HepG2 (cell line): ENCODE measurements around the gene DBNDD2. TPM values are rescaled to one million over a fixed set of nuclear protein-coding genes. Genes with fewer than 3 reads are reported as not detected.

ENCODE experiments used
- ATAC-seq: fragments of 200-7000 bp; cut with Tn5 transposase; 3 replicates; pipeline ENCODE4 v1.9.1; 2020; ENCODE audit warnings: mild to moderate bottlenecking, moderate library complexity
- BruUV-seq: library from RNA; stranded (reverse); fragments of 400-500 nt; replicated peaks from 2 replicates; lab custom pipeline; 2021; lab: Mats Ljungman, UMichigan
- CTCF ChIA-PET: fragments of 300-600 bp; formaldehyde crosslinking; extraction: SDS; loops from one replicate; lab custom pipeline; 2021; ENCODE audit warnings: low total read pairs, inconsistent platforms, low intra/inter-chr PET ratio; lab: Yijun Ruan, JAX
- POLR2A ChIA-PET: fragments of 350-600 bp; sonication (Branson Sonifier 250); formaldehyde crosslinking; loops from one replicate; lab custom pipeline; 2020; ENCODE audit warnings: antibody characterized with exemption, inconsistent platforms; lab: Yijun Ruan, JAX
- DNase-seq: peaks from one replicate; pipeline ENCODE4 v3.0.0-alpha.2; 2015; ENCODE audit warnings: low spot score
- FAIRE-seq: peaks from 3 replicates; lab custom pipeline; 2011; peaks lifted over from hg19 to GRCh38; lab: Jason Lieb, UNC
- H2AFZ ChIP-seq: one replicate; pipeline ENCODE4 v1.6.1; 2011; ENCODE audit warnings: low read length, inconsistent platforms
- H3K27ac ChIP-seq: fragments of 300-600 bp; 3 replicates; pipeline ENCODE4 v1.8.0; 2011; ENCODE audit warnings: mixed run types, mild to moderate bottlenecking, mixed read lengths, low read length, inconsistent platforms; ENCODE audit not compliant: insufficient read depth; ENCODE audit errors: extremely low read length
- H3K27me3 ChIP-seq, 2 experiments: fragments of 200-600 bp in 1 of 2; 2 replicates in 1 of 2; 3 replicates in 1 of 2; pipeline versions ENCODE4 v1.6.0 to v1.8.0; 2011; ENCODE audit warnings: low read length in 2 of 2, mild to moderate bottlenecking in 2 of 2, moderate library complexity in 2 of 2, inconsistent platforms in 1 of 2; ENCODE audit not compliant: insufficient read depth in 2 of 2, control insufficient read depth in 1 of 2
- H3K36me3 ChIP-seq, 2 experiments: fragments of 200-600 bp in 1 of 2; replicated peaks in 1 of 2; 2 replicates in 1 of 2; 3 replicates in 1 of 2; pipeline versions ENCODE4 v1.5.1 to v1.8.0; 2011; ENCODE audit warnings: low read length in 2 of 2, inconsistent platforms in 1 of 2; ENCODE audit not compliant: insufficient read depth in 2 of 2, control insufficient read depth in 1 of 2
- H3K4me1 ChIP-seq: 2 replicates; pipeline ENCODE4 v1.5.1; 2012; ENCODE audit warnings: low read length, inconsistent platforms; ENCODE audit not compliant: insufficient read depth
- H3K4me2 ChIP-seq: 2 replicates; pipeline ENCODE4 v1.6.0; 2011; ENCODE audit warnings: low read depth, low read length, inconsistent platforms
- H3K4me3 ChIP-seq, 3 experiments: fragments of 200-600 bp in 1 of 3; sonication (generic), shearing (Covaris generic) in 1 of 3; replicated peaks in 1 of 3; 2 replicates each; pipeline ENCODE4 v1.5.1; 2011 to 2016; ENCODE audit warnings: low read length in 3 of 3, inconsistent platforms in 2 of 3, low read depth in 2 of 3, mild to moderate bottlenecking in 2 of 3, control low read depth in 1 of 3, mixed read lengths in 1 of 3; ENCODE audit not compliant: insufficient read depth in 1 of 3
- H3K79me2 ChIP-seq: one replicate; pipeline ENCODE4 v1.6.1; 2011; ENCODE audit warnings: low read length, inconsistent platforms; ENCODE audit not compliant: insufficient read depth
- H3K9ac ChIP-seq: 2 replicates; pipeline ENCODE4 v1.6.0; 2011; ENCODE audit warnings: mild to moderate bottlenecking, low read depth, low read length, inconsistent platforms; ENCODE audit not compliant: insufficient read depth
- H3K9me3 ChIP-seq: 2 replicates; pipeline ENCODE4 v1.5.1; 2012; ENCODE audit warnings: mild to moderate bottlenecking, low read length
- H4K20me1 ChIP-seq: 2 replicates; pipeline ENCODE4 v1.6.0; 2011; ENCODE audit warnings: inconsistent platforms, mild to moderate bottlenecking, low read length, moderate library complexity; ENCODE audit not compliant: insufficient read depth
- ATF2 ChIP-seq: sonication (generic); formaldehyde crosslinking; IDR thresholded peaks from 2 replicates; pipeline ENCODE4 v1.4.0; 2020; ENCODE audit warnings: missing genetic modification reagents
- DNMT1 ChIP-seq: sonication (generic); formaldehyde crosslinking; IDR thresholded peaks from 2 replicates; pipeline ENCODE4 v1.5.1; 2020; ENCODE audit warnings: mild to moderate bottlenecking, missing genetic modification reagents
- IRF9 ChIP-seq: sonication (generic); formaldehyde crosslinking; IDR thresholded peaks from 2 replicates; pipeline ENCODE4 v1.8.0; 2022; ENCODE audit warnings: missing genetic modification reagents, mild to moderate bottlenecking, borderline replicate concordance
- SALL1 ChIP-seq: sonication (generic); formaldehyde crosslinking; IDR thresholded peaks from 2 replicates; pipeline ENCODE4 v1.8.0; 2022; ENCODE audit warnings: mild to moderate bottlenecking, missing genetic modification reagents
- ZNF558 ChIP-seq: sonication (generic); formaldehyde crosslinking; IDR thresholded peaks from 2 replicates; pipeline ENCODE4 v1.9.0; 2022; ENCODE audit warnings: mild to moderate bottlenecking, missing genetic modification reagents, borderline replicate concordance
- ZNF687 ChIP-seq: sonication (generic); formaldehyde crosslinking; IDR thresholded peaks from 2 replicates; pipeline ENCODE4 v1.5.1; 2020; ENCODE audit warnings: mild to moderate bottlenecking, missing genetic modification reagents, moderate library complexity
- WGBS: methylation state at CpG from one replicate; pipeline ENCODE4 v1.1.6; 2017; ENCODE audit warnings: low lambda C conversion rate; 5-methylcytosine and 5-hydroxymethylcytosine counted together
- in situ Hi-C: cut with HindIII; loops from 2 replicates; pipeline ENCODE4 v1.10.0; 2017; ENCODE audit warnings: low pct_unique_long_range_greater_than_20kb; ENCODE audit not compliant: extremely low pct_ligation_motif_present
- intact Hi-C: fragments of 100-400 bp; cut with micrococcal nuclease; formaldehyde crosslinking; loops from one replicate; pipeline ENCODE4 v1.10.0; 2022; ENCODE audit not compliant: unreplicated experiment
- polyA plus RNA-seq, 8 experiments: library from polyadenylated mRNA; depleted of rRNA in 3 of 8; stranded (reverse) in 7 of 8; unstranded in 1 of 8; fragments of >200 nt; fragmentation: Illumina TruSeq in 4 of 8; extraction: Trizol in 4 of 8; gene quantifications; 2 replicates each; pipeline versions ENCODE4 v1.2.1 to v1.2.3, GENCODE V29; 2011 to 2016; ENCODE audit warnings: low read depth in 4 of 8, missing spikeins in 1 of 8, mixed read lengths in 1 of 8; ENCODE audit not compliant: insufficient read depth in 1 of 8
- total RNA-seq, 5 experiments: library from RNA; depleted of rRNA; stranded (reverse); fragments of >200 nt; fragmentation: Illumina TruSeq; extraction: Trizol; gene quantifications; 2 replicates each; pipeline ENCODE4 v1.2.3, GENCODE V29; 2016; ENCODE audit warnings: low read depth in 1 of 5

DBNDD2 gene
- total and polyA plus RNA-seq, 2 of the 13 experiments (the other 11 are each of a cell fraction or from before 2014, with no cell fraction given), result 16.7 to 47.6 TPM

- TF ChIP-seq ZNF687 (CRISPR knock-in tag), result peak; percentile 14; the same call in 1 of the 2 replicates
- TF ChIP-seq IRF9, result no peak
These were observed 13.6 kb upstream of the DBNDD2 start (continued) for GRCh38 chr20:45394221-45395113.

- Histone ChIP-seq H3K4me2 (no peak overlapping the region), H3K4me3 (no peak overlapping the region), H3K79me2 (no peaks in the 10 kb centered on the region), H3K27ac (no peak overlapping the region), H3K9ac (no peak overlapping the region), H2AFZ (no peak overlapping the region), H4K20me1 (no peaks in the 10 kb centered on the region), H3K36me3 (no peaks in the 10 kb centered on the region), H3K4me1 (no peaks in the 10 kb centered on the region), H3K27me3 (no peaks in the 10 kb centered on the region), H3K9me3 (peaks cover 8% of the 10 kb centered on the region; the same call in 1 of the 2 replicates)
- 76% methylated on average over 3 of the region's 7 CpGs for WGBS
- intact Hi-C loops (no loop called here), in situ Hi-C loops (no loop called here)
- TF ChIP-seq DNMT1 (CRISPR knock-in tag) (0 out of 2 replicates have a peak, but pooled peaks have one; percentile 7), SALL1 (CRISPR knock-in tag) (no peak), ZNF558 (CRISPR knock-in tag) (no peak), ATF2 (CRISPR knock-in tag) (no peak)
- no peak for DNase-seq
- FAIRE-seq, result no peak
- ATAC-seq, result no peak; the same call in 2 of the 3 replicates
- CTCF ChIA-PET, result no interaction called here
- POLR2A ChIA-PET, result interaction anchor here (1.0 kb wide), 1 partner anchor 21 kb away, joined by 4 read pairs; the partner anchor contains the start of gene PIGT
- no TSS peak for BruUV-seq
These were observed 13.0 kb upstream of the DBNDD2 start for GRCh38 chr20:45395114-45395415.
